HepG2 (cell line): ENCODE data around the gene RAET1E. TPM values are rescaled to one million over a fixed set of nuclear protein-coding genes. Genes with fewer than 3 reads are reported as not detected.

Experiments used
- DDIT3 ChIP-seq: sonication (generic); formaldehyde crosslinking; IDR thresholded peaks from 2 replicates; pipeline ENCODE4 v1.4.0; 2020; ENCODE audit warnings: mild to moderate bottlenecking, missing genetic modification reagents
- FOXO1 ChIP-seq: sonication (generic); formaldehyde crosslinking; IDR thresholded peaks from 2 replicates; pipeline ENCODE4 v1.4.0; 2020; ENCODE audit warnings: missing genetic modification reagents
- HDAC6 ChIP-seq: fragments of 200-600 bp; sonication (generic); IDR thresholded peaks from 2 replicates; pipeline ENCODE4 v1.7.0; 2017; ENCODE audit warnings: mild to moderate bottlenecking, antibody characterized with exemption, low read length, low read depth
- HNF1A ChIP-seq, 2 experiments: sonication (generic) in 1 of 2; formaldehyde crosslinking in 1 of 2; IDR thresholded peaks; 2 replicates each; pipeline versions ENCODE4 v1.4.0 to v1.6.1; 2016 to 2020; ENCODE audit warnings: borderline replicate concordance in 1 of 2, low read depth in 1 of 2, mild to moderate bottlenecking in 1 of 2, missing genetic modification reagents in 1 of 2
- HOXA5 ChIP-seq: sonication (generic); formaldehyde crosslinking; IDR thresholded peaks from 2 replicates; pipeline ENCODE4 v1.4.0; 2020; ENCODE audit warnings: missing genetic modification reagents
- NFIB ChIP-seq: sonication (generic); formaldehyde crosslinking; IDR thresholded peaks from 2 replicates; pipeline ENCODE4 v1.9.0; 2021; ENCODE audit warnings: missing genetic modification reagents, mild to moderate bottlenecking, borderline replicate concordance
- SIX4 ChIP-seq: sonication (generic); formaldehyde crosslinking; IDR thresholded peaks from 2 replicates; pipeline ENCODE4 v1.4.0; 2020; ENCODE audit warnings: missing genetic modification reagents
- SMC3 ChIP-seq: IDR thresholded peaks from 2 replicates; pipeline ENCODE4 v1.6.1; 2011; ENCODE audit warnings: low read length, improper control_type of control experiment
- SRSF9 ChIP-seq: fragments of 200-400 bp; formaldehyde crosslinking; IDR thresholded peaks from 2 replicates; pipeline ENCODE4 v1.6.1; 2018; ENCODE audit warnings: borderline replicate concordance, mild to moderate bottlenecking, low read depth, low read length; ENCODE audit not compliant: insufficient read depth, poor library complexity, severe bottlenecking
- TGIF2 ChIP-seq: IDR thresholded peaks from 2 replicates; pipeline ENCODE4 v1.6.1; 2016; ENCODE audit warnings: control low read depth, missing compliant biosample characterization
- USF2 ChIP-seq, 2 experiments: sonication (generic) in 1 of 2; formaldehyde crosslinking in 1 of 2; IDR thresholded peaks; 2 replicates each; pipeline versions ENCODE4 v1.5.1 to v1.6.1; 2011 to 2020; ENCODE audit warnings: borderline replicate concordance in 1 of 2, low read depth in 1 of 2, low read length in 1 of 2, mild to moderate bottlenecking in 1 of 2, missing genetic modification reagents in 1 of 2, moderate library complexity in 1 of 2
- ZKSCAN5 ChIP-seq: sonication (generic); formaldehyde crosslinking; IDR thresholded peaks from 2 replicates; pipeline ENCODE4 v1.5.1; 2020; ENCODE audit warnings: mild to moderate bottlenecking, missing genetic modification reagents
- ZNF10 ChIP-seq: sonication (generic); formaldehyde crosslinking; IDR thresholded peaks from 2 replicates; pipeline ENCODE4 v1.4.0; 2020; ENCODE audit warnings: mild to moderate bottlenecking, low read depth, missing genetic modification reagents, borderline replicate concordance
- ZNF101 ChIP-seq: sonication (generic); formaldehyde crosslinking; IDR thresholded peaks from 2 replicates; pipeline ENCODE4 v1.4.0; 2020; ENCODE audit warnings: mild to moderate bottlenecking, low read depth, missing genetic modification reagents, borderline replicate concordance
- ZNF224 ChIP-seq: sonication (generic); formaldehyde crosslinking; IDR thresholded peaks from 2 replicates; pipeline ENCODE4 v1.5.0; 2020; ENCODE audit warnings: mild to moderate bottlenecking, missing genetic modification reagents
- ZNF234 ChIP-seq: sonication (generic); formaldehyde crosslinking; conservative IDR thresholded peaks from 2 replicates; pipeline ENCODE4 v1.5.1; 2020; ENCODE audit warnings: mild to moderate bottlenecking, missing genetic modification reagents
- ZNF3 ChIP-seq: IDR thresholded peaks from 2 replicates; pipeline ENCODE4 v1.7.0; 2017; ENCODE audit warnings: inconsistent platforms
- ZNF33B ChIP-seq: sonication (generic); formaldehyde crosslinking; IDR thresholded peaks from 2 replicates; pipeline ENCODE4 v1.5.1; 2020; ENCODE audit warnings: mild to moderate bottlenecking, missing genetic modification reagents
- ZNF547 ChIP-seq: sonication (generic); formaldehyde crosslinking; IDR thresholded peaks from 2 replicates; pipeline ENCODE4 v1.5.1; 2020; ENCODE audit warnings: mild to moderate bottlenecking, missing genetic modification reagents
- ZNF691 ChIP-seq: sonication (generic); formaldehyde crosslinking; IDR thresholded peaks from 2 replicates; pipeline ENCODE4 v1.4.0; 2020; ENCODE audit warnings: missing genetic modification reagents, low read depth, mild to moderate bottlenecking, borderline replicate concordance
- ZNF775 ChIP-seq: sonication (generic); formaldehyde crosslinking; IDR thresholded peaks from 2 replicates; pipeline ENCODE4 v1.4.0; 2020; ENCODE audit warnings: missing genetic modification reagents, mild to moderate bottlenecking, moderate library complexity, borderline replicate concordance
- polyA plus RNA-seq, 8 experiments: library from polyadenylated mRNA; depleted of rRNA in 3 of 8; stranded (reverse) in 7 of 8; unstranded in 1 of 8; fragments of >200 nt; fragmentation: Illumina TruSeq in 4 of 8; extraction: Trizol in 4 of 8; gene quantifications; 2 replicates each; pipeline versions ENCODE4 v1.2.1 to v1.2.3, GENCODE V29; 2011 to 2016; ENCODE audit warnings: low read depth in 4 of 8, missing spikeins in 1 of 8, mixed read lengths in 1 of 8; ENCODE audit not compliant: insufficient read depth in 1 of 8
- total RNA-seq, 5 experiments: library from RNA; depleted of rRNA; stranded (reverse); fragments of >200 nt; fragmentation: Illumina TruSeq; extraction: Trizol; gene quantifications; 2 replicates each; pipeline ENCODE4 v1.2.3, GENCODE V29; 2016; ENCODE audit warnings: low read depth in 1 of 5

Gene RAET1E
- total and polyA plus RNA-seq, 2 of the 13 experiments (the other 11 are each of a cell fraction or from before 2014, with no cell fraction given), result not detected

DNA sequence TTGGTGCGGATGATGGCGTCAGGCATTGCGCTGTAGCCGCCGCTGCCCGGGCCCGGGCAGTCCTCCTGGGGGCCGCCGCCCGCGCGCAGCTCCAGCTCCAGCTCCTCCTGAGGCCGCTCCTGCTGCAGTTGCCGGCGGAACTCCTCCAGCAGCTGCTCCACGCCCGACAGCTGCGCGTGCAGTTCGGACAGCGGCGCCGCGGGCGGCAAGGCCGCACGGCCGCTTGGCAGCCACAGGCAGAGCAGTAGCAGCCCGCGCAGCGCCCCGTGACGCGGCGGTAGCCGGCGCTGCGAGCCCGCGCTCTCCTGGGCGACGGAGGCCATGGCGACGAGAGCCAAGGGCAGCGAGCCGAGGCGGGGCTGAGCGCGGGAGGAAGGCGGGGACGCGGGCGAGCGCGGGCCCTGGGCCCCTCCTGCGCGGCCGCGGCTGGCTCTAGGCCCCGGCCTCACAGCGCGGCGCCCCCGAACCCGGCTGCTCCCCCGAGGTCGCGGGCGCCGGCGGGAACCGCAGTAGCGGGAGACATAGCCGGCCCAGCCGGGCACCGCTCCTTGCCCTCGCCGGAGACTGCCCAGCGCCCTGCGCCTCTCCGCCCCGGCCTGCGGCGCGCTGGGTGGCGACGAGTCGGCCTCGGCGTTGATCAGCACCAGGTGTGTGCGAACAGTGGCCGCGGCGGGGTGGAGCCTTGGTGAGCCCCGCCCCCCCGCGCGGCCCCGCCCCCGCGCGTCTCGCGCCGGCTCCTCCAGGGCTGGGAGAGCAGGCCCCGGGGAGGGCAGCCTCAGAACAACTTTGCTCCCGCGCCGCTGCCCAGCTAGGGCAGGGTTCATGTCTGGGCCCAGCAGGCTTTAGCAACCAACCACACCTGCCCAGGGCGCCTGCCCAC, 34.0 kb downstream of the RAET1E start, which contains the start of gene LRP11 (continued):
- peak; percentile 82 for TF ChIP-seq ZNF547 (CRISPR knock-in tag)
- TF ChIP-seq USF2 (IDR thresholded peaks at IDR 0.05; ENCODE audit: low read depth, low read length), result no peak
- TF ChIP-seq USF2 (CRISPR knock-in tag; IDR thresholded peaks at IDR 0.05; ENCODE audit: borderline replicate concordance), result no peak
- no peak for TF ChIP-seq HDAC6
- TF ChIP-seq ZNF101 (CRISPR knock-in tag), result no peak
- TF ChIP-seq TGIF2 (CRISPR knock-in tag), result peak; percentile 25; the same call in 1 of the 2 replicates
- TF ChIP-seq HNF1A (IDR thresholded peaks at IDR 0.05; ENCODE audit: low read depth), result no peak
- TF ChIP-seq HNF1A (CRISPR knock-in tag; IDR thresholded peaks at IDR 0.05; ENCODE audit: borderline replicate concordance), result peak; percentile 39; the same call in 1 of the 2 replicates
- no peak for TF ChIP-seq NFIB (CRISPR knock-in tag)
- TF ChIP-seq ZKSCAN5 (CRISPR knock-in tag), result no peak
- no peak for TF ChIP-seq DDIT3 (CRISPR knock-in tag)
- no peak for TF ChIP-seq ZNF10 (CRISPR knock-in tag)
- no peak for TF ChIP-seq ZNF3 (CRISPR knock-in tag)
- TF ChIP-seq SIX4 (CRISPR knock-in tag), result no peak
- TF ChIP-seq ZNF691 (CRISPR knock-in tag), result no peak
- no peak for TF ChIP-seq ZNF33B (CRISPR knock-in tag)
- no peak; the same call in 1 of the 2 replicates for TF ChIP-seq SMC3
- no peak for TF ChIP-seq ZNF775
- no peak for TF ChIP-seq ZNF234 (CRISPR knock-in tag)
- TF ChIP-seq ZNF224 (CRISPR knock-in tag), result no peak; the same call in 1 of the 2 replicates
- no peak; the same call in 1 of the 2 replicates for TF ChIP-seq FOXO1 (CRISPR knock-in tag)
- TF ChIP-seq SRSF9, result no peak
- TF ChIP-seq HOXA5 (CRISPR knock-in tag), result peak; percentile 62; the same call in 1 of the 2 replicates
